ENCODE results near the gene EPAS1. TPM values are rescaled to one million over a fixed set of nuclear protein-coding genes. Genes with fewer than 3 reads are reported as not detected.

EPAS1 gene
- total RNA-seq, 1 donor from 2014 or later: 0.47 TPM

GRCh38 chr2:46434851-46435273 lies 137.7 kb downstream of the EPAS1 start:
- intact Hi-C loops (cut with micrococcal nuclease): no loop called here
- Mint-ChIP-seq H3K27me3 (peaks cover 7% of the 10 kb centered on the region), H3K9me3 (no peaks in the 10 kb centered on the region), H3K4me3 (no peak overlapping the region), H3K4me1 (no peaks in the 10 kb centered on the region), H3K27ac (no peak overlapping the region), H3K36me3 (ENCODE audit: low read depth) (no peaks in the 10 kb centered on the region)
- no peak for DNase-seq
- ChIA-PET POLR2A (no interaction called here), CTCF (no interaction called here)
- ATAC-seq (ENCODE audit: low read depth): no peak
- TF ChIP-seq CTCF (IDR thresholded peaks at IDR 0.05): no peak

- ChIA-PET CTCF (no interaction called here), POLR2A (no interaction called here)
- no peaks in the 10 kb centered on the region for H3K36me3 Mint-ChIP-seq (ENCODE audit: low read depth)
- H3K9me3 Mint-ChIP-seq: no peaks in the 10 kb centered on the region
- no peak for TF ChIP-seq CTCF (IDR thresholded peaks at IDR 0.05)
- intact Hi-C loops (cut with micrococcal nuclease): no loop called here
- H3K4me3 Mint-ChIP-seq: no peak overlapping the region
- no peaks in the 10 kb centered on the region for H3K4me1 Mint-ChIP-seq
- H3K27ac Mint-ChIP-seq: no peak overlapping the region
- peaks cover 5% of the 10 kb centered on the region for H3K27me3 Mint-ChIP-seq
- DNase-seq (no peak), ATAC-seq (ENCODE audit: low read depth) (no peak)
Measured at GRCh38 chr2:46435353-46435752, 138.1 kb downstream of the EPAS1 start.

GRCh38 chr2:46435796-46436360 lies 138.7 kb downstream of the EPAS1 start:
- ATAC-seq (ENCODE audit: low read depth) (no peak), DNase-seq (no peak)
- Mint-ChIP-seq H3K4me3 (no peak overlapping the region), H3K27me3 (peaks cover 5% of the 10 kb centered on the region), H3K4me1 (no peaks in the 10 kb centered on the region), H3K36me3 (ENCODE audit: low read depth) (no peaks in the 10 kb centered on the region), H3K9me3 (no peaks in the 10 kb centered on the region), H3K27ac (no peak overlapping the region)
- TF ChIP-seq CTCF (IDR thresholded peaks at IDR 0.05): no peak
- CTCF ChIA-PET: no interaction called here
- POLR2A ChIA-PET: no interaction called here
- intact Hi-C loops (cut with micrococcal nuclease): no loop called here

Other genes starting within 250 kb of the EPAS1 start
- not detected in 2 replicates for gene TMEM247, start 182.2 kb downstream of the EPAS1 start, total RNA-seq
- 64.3 and 75.0 TPM in 2 replicates for gene RHOQ, start 245.1 kb downstream of the EPAS1 start, total RNA-seq
- gene ATP6V1E2, start 245.2 kb downstream of the EPAS1 start, total RNA-seq: 7.3 and 8.1 TPM in 2 replicates

Data from activated B cell treated with CpG ODN at 0.5 μM for 24 hours (primary cell).